Caki2 (cell line): ENCODE data around the gene ZRANB2. TPM values are rescaled to one million over a fixed set of nuclear protein-coding genes. Genes with fewer than 3 reads are reported as not detected.

Experiments used
- DNase-seq: peaks from one replicate; pipeline ENCODE4 v3.0.0-alpha.2; 2015; ENCODE audit warnings: low read depth
- in situ Hi-C: cut with HindIII; loops from 2 replicates; pipeline ENCODE4 v1.10.0; 2016; ENCODE audit warnings: low sequenced_read_pairs, low pct_unique_long_range_greater_than_20kb, mixed read lengths
- total RNA-seq: library from RNA; depleted of rRNA; stranded (reverse); fragments of >200 nt; shearing (Covaris generic); gene quantifications from 2 replicates; pipeline ENCODE4 v1.2.3, GENCODE V29; 2014; ENCODE audit warnings: low replicate concordance; rRNA removed

Gene ZRANB2
- total RNA-seq, 1 experiment from 2014 or later, result 16.5 TPM

- in situ Hi-C loops, result no loop called here
- DNase-seq, result no peak
Measured at GRCh38 chr1:71038942-71039341, 41.9 kb downstream of the ZRANB2 start.

- in situ Hi-C loops, result no loop called here
- no peak for DNase-seq
Measured at GRCh38 chr1:71037829-71038620, 42.8 kb downstream of the ZRANB2 start.

GRCh38 chr1:71037066-71037465, 43.8 kb downstream of the ZRANB2 start:
- DNase-seq, result no peak
- in situ Hi-C loops, result no loop called here

GRCh38 chr1:71033136-71033535, 47.7 kb downstream of the ZRANB2 start:
- DNase-seq, result no peak
- in situ Hi-C loops, result no loop called here

GRCh38 chr1:71031426-71031825, 49.4 kb downstream of the ZRANB2 start:
- in situ Hi-C loops, result no loop called here
- DNase-seq, result no peak

- DNase-seq, result no peak
- in situ Hi-C loops, result no loop called here
Measured at GRCh38 chr1:71030026-71030425, 50.8 kb downstream of the ZRANB2 start.

GRCh38 chr1:71028981-71029380, 51.9 kb downstream of the ZRANB2 start:
- in situ Hi-C loops, result no loop called here
- no peak for DNase-seq

- no peak for DNase-seq
- in situ Hi-C loops, result no loop called here
Measured at GRCh38 chr1:71027991-71028390, 52.8 kb downstream of the ZRANB2 start.

- DNase-seq, result no peak
- in situ Hi-C loops, result no loop called here
Measured at GRCh38 chr1:71026093-71026492, 54.7 kb downstream of the ZRANB2 start.

- no peak for DNase-seq
- in situ Hi-C loops, result no loop called here
Measured at GRCh38 chr1:71023515-71023914, 57.3 kb downstream of the ZRANB2 start.

GRCh38 chr1:71019233-71019969, 61.4 kb downstream of the ZRANB2 start:
- no peak for DNase-seq
- in situ Hi-C loops, result no loop called here

GRCh38 chr1:71018791-71019190, 62.0 kb downstream of the ZRANB2 start:
- no peak for DNase-seq
- in situ Hi-C loops, result no loop called here

GRCh38 chr1:71015745-71016144, 65.1 kb downstream of the ZRANB2 start:
- DNase-seq, result no peak
- in situ Hi-C loops, result no loop called here

- in situ Hi-C loops, result no loop called here
- DNase-seq, result no peak
Measured at GRCh38 chr1:71014178-71014579, 66.7 kb downstream of the ZRANB2 start.

Other genes with a start within 250 kb of the ZRANB2 start
- gene PTGER3, start 33.2 kb downstream of the ZRANB2 start, total RNA-seq, result not detected in 2 replicates